Transverse colon (tissue), 4 donors: ENCODE results near the gene SELP. TPM values are rescaled to one million over a fixed set of nuclear protein-coding genes. Genes with fewer than 3 reads are reported as not detected.

Source experiments
- DNase-seq: peaks from one replicate; pipeline ENCODE4 v3.0.0-alpha.2; 2019
- H3K27ac ChIP-seq, 4 donors: fragments of 200-600 bp; sonication (generic); 2 replicates each; pipeline ENCODE4 v1.5.1; 2016 to 2018; ENCODE audit warnings: inconsistent platforms in 4 of 4
- H3K27me3 ChIP-seq: fragments of 200-600 bp; sonication (generic); 2 replicates; pipeline ENCODE4 v1.5.1; 2017; ENCODE audit warnings: inconsistent platforms
- H3K36me3 ChIP-seq, 4 donors: fragments of 200-600 bp; sonication (generic); 2 replicates each; pipeline ENCODE4 v1.5.1; 2017 to 2019; ENCODE audit warnings: inconsistent platforms in 4 of 4
- H3K4me1 ChIP-seq, 4 donors: fragments of 200-600 bp; sonication (generic); 2 replicates each; pipeline ENCODE4 v1.5.1; 2017 to 2020; ENCODE audit warnings: inconsistent platforms in 4 of 4
- H3K4me3 ChIP-seq, 4 donors: fragments of 200-600 bp; sonication (generic); 1 replicate in 1 of 4; 2 replicates in 3 of 4; pipeline versions ENCODE4 v1.5.1 to v1.6.1; 2017 to 2019; ENCODE audit warnings: inconsistent platforms in 4 of 4
- H3K9me3 ChIP-seq, 2 donors: fragments of 200-600 bp; sonication (generic); 2 replicates each; pipeline ENCODE4 v1.5.1; 2017 to 2019; ENCODE audit warnings: inconsistent platforms in 2 of 2
- EP300 ChIP-seq: sonication (generic); formaldehyde crosslinking; IDR thresholded peaks from one replicate; pipeline ENCODE4 v1.6.1; 2017; ENCODE audit warnings: antibody characterized with exemption, low read depth
- POLR2A ChIP-seq: fragments of 450-650 bp; IDR thresholded peaks from one replicate; pipeline ENCODE4 v1.6.1; 2016; ENCODE audit warnings: antibody characterized with exemption, mild to moderate bottlenecking, moderate library complexity
- POLR2AphosphoS5 ChIP-seq, 3 donors: sonication (generic); formaldehyde crosslinking; IDR thresholded peaks; one replicate each; pipeline ENCODE4 v1.6.1; 2016; ENCODE audit warnings: antibody characterized with exemption in 3 of 3
- WGBS, 2 donors: methylation state at CpG; one replicate each; pipeline ENCODE4 v1.1.5; 2018; ENCODE audit warnings: low coverage in 1 of 2; 5-methylcytosine and 5-hydroxymethylcytosine counted together
- in situ Hi-C, 4 donors: fragments of 200-750 bp; cut with MboI; loops; one replicate each; pipeline versions ENCODE4 v1.15.0 to v1.15.1; 2017; ENCODE audit warnings: low sequenced_read_pairs in 3 of 4, low pct_ligation_motif_present in 1 of 4, low pct_unique_long_range_greater_than_20kb in 1 of 4
- intact Hi-C: fragments of 100-400 bp; cut with DNase I; formaldehyde crosslinking; loops from one replicate; pipeline ENCODE4 v1.15.1; 2023; ENCODE audit warnings: low total_unique reads
- total RNA-seq, 4 donors: library from RNA; depleted of rRNA; stranded (reverse); fragments of >200 nt; gene quantifications; one replicate each; pipeline ENCODE4 v1.1.0, GENCODE V29; 2016
- TF ChIP-seq, protein P1 (sequence below), 5 experiments: fragments of 200-600 bp in 3 of 5; fragments of 450-650 bp in 2 of 5; sonication (generic) in 3 of 5; IDR thresholded peaks; 1 replicate in 2 of 5; 2 replicates in 3 of 5; pipeline ENCODE4 v1.5.1; 2016 to 2017; ENCODE audit warnings: antibody characterized with exemption in 5 of 5, inconsistent platforms in 3 of 5, mild to moderate bottlenecking in 2 of 5, moderate library complexity in 1 of 5

The SELP gene
- total RNA-seq, 4 donors from 2014 or later, result 1.8 to 4.9 (median 2.2) TPM

DNA sequence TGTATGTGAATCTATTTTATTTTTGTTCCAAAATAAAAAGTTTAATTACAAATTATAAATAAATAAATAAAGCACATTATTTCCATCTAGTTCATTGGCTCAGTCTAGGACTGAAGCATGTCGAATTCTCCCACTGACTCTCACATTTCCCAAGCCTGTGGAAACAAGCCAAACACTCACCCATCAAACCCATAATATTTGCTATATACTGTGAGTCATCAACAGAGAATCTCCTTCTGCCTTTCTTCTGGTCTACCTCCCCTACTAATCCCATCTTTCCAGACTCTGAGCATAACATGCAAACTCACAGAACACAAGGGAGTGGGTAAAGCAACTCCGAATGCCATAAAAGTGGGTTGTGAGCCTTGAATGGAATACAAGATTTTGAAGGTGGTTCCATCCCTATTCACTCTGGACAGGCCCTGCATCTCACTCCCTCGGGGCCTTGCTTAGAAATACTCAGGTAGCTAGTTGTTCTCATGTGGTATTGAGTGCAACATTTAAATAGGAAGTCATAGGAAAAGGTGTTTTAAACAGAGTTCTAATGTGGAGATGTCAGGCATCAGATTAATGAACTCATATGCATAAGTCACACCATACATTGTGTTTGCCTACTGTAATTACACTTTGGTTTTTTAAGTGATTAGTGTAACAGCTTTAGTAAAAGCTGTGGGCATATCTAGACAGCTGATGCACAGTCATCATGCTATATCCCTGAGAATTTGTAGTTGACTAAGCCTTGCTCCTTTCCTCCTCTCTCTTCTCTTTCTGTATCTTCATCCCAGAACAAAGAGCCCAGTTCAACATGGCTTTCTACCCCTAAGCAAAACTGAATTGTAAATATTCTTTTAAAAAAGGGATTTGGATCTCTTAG lies 90.7 kb downstream of the SELP start:
- no peak overlapping the region for H3K4me3 ChIP-seq
- no peaks in the 10 kb centered on the region for H3K27me3 ChIP-seq
- H3K27ac ChIP-seq, result no peak overlapping the region
- no peaks in the 10 kb centered on the region for H3K4me1 ChIP-seq
- H3K9me3 ChIP-seq, result no peaks in the 10 kb centered on the region
- 70 to 75% methylated on average over 3 of the region's 3 CpGs for WGBS, 2 donors
- in situ Hi-C loops, result loop anchor here in 1 of 4 donors (25.0 kb wide), 1 partner anchor 152 kb away; no protein-coding TSS in a partner anchor
- no peaks in the 10 kb centered on the region for H3K36me3 ChIP-seq
- TF ChIP-seq EP300, result no peak
- TF ChIP-seq POLR2A, result no peak
- TF ChIP-seq POLR2AphosphoS5 (IDR thresholded peaks at IDR 0.05), result no peak
- TF ChIP-seq, protein P1, sequence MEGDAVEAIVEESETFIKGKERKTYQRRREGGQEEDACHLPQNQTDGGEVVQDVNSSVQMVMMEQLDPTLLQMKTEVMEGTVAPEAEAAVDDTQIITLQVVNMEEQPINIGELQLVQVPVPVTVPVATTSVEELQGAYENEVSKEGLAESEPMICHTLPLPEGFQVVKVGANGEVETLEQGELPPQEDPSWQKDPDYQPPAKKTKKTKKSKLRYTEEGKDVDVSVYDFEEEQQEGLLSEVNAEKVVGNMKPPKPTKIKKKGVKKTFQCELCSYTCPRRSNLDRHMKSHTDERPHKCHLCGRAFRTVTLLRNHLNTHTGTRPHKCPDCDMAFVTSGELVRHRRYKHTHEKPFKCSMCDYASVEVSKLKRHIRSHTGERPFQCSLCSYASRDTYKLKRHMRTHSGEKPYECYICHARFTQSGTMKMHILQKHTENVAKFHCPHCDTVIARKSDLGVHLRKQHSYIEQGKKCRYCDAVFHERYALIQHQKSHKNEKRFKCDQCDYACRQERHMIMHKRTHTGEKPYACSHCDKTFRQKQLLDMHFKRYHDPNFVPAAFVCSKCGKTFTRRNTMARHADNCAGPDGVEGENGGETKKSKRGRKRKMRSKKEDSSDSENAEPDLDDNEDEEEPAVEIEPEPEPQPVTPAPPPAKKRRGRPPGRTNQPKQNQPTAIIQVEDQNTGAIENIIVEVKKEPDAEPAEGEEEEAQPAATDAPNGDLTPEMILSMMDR (IDR thresholded peaks at IDR 0.05), result no peak
- intact Hi-C loops, result no loop called here
- DNase-seq, result no peak

Other genes starting within 250 kb of the SELP start
- gene CCDC181, start 202.7 kb downstream of the SELP start, total RNA-seq, result under 1 TPM in 2 of 4 donors, not detected in 2; 0.14 to 0.95 TPM
- 10 to 100 TPM in 3 of 4 donors, 1 to 10 TPM in 1; 2.8 to 20.2 (median 14.9) TPM for gene SLC19A2, start 144.2 kb downstream of the SELP start, total RNA-seq
- gene F5, start 43.6 kb downstream of the SELP start, total RNA-seq, result under 1 TPM in 3 of 4 donors, not detected in 1; 0.32 to 0.82 (median 0.37) TPM
- gene SELL, start 81.5 kb upstream of the SELP start, total RNA-seq, result 1 to 10 TPM in 2 of 4 donors, under 1 TPM in 1, not detected in 1; 0.55 to 6.4 (median 2.9) TPM
- under 1 TPM in 2 of 4 donors, not detected in 2; 0.14 to 0.16 TPM for gene SELE, start 104.0 kb upstream of the SELP start, total RNA-seq
- 1 to 10 TPM in 2 of 4 donors, not detected in 2; 6.3 to 6.8 TPM for gene METTL18, start 164.8 kb upstream of the SELP start, total RNA-seq